ENCODE measurements around the gene KCNF1.

The KCNF1 gene

DNA sequence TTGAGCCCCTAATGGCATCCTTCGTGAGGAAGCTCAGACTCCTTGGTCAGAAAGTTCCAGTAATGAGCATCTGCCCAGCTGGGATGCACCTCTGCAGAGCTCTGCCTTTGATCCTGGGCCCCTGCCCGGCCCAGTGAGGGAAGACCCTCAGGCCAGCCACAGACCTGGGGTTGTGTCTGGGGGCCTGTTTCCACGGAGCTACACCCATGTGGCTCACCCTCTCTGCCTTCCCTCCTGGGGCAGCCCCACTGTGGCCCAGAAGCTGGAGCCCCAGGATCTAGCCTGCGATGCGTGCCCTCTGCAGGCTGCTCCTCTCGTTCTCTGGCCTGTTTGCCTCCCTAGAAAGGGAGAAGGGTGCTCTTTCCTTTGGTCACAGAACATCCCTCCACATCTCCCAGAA, 9.8 kb downstream of the KCNF1 start:
- DNase-seq (ENCODE audit: low spot score) = no peak

DNA sequence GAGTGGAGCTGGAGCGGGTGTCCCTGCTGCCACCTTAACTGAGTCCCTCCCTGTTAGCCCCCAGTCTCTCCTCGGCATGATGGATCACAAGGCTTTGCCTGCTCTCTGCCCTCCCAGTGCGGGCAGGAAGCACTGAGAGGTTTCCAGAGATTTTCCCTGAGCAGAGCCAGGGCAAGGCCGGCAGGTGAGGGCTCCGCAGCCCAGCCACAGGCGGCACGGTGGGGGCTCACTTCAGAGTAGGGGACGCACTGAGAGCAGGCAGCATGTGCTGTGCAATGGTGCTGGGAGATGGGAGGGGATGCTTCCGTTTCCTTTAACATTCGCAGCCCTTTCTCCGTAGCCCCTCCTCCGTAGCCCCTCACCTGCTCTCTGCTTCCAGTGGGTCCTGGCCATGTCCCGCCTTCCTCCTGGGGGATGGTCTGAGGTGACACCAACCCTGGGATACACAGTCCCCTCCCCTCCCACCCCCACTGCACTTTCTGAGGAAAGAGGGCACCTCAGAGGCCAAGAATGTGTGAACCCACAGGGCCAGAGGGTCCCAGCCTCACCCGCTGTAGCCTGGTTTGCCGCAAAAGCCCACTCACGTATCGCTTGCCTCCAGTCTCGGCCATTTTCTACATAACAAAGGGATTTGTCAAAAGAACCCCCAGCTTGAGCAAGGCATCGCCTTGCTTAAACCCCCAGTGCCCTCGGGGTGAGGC, 10.7 kb downstream of the KCNF1 start:
- DNase-seq (ENCODE audit: low spot score) = no peak

DNA sequence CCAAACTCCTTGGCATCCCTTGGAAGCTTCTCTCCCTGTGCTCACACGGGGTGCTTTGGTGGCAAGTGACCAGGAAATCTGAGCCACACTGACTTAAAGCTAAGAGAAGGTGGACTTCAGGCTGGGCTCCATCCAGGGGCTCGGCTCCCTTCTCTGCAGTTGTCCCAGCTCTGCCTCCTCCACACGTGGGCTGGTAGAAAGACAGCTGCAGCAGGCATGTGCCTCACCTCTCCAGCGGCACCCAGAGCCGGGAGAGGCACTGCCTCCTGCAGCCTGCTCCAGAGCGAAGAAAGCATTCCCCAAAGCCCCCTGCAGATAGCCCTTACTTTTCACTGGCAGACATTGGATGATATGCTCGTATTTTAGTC, 11.3 kb downstream of the KCNF1 start:
- no peak for DNase-seq (ENCODE audit: low spot score)

DNA sequence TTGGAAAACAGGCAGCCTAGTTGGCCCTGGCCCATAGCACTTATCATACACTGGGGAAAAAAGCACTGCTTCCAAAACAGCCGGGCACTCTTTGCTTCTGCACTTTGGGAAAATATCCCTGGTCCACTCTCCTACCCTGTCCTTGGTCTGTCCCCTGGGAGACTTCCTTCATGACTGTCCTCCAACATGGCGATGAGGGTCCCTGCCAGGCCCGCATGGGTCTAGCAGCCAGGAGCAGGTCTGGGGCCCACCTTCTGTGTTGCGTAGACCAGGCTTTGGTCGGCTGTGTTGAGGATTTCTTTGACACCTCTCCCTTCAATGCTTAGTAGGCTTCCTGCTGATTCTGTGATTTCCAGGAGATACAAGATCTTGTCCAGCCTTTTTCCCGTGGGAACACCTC, 12.2 kb downstream of the KCNF1 start:
- no peak for DNase-seq (ENCODE audit: low spot score)

DNA sequence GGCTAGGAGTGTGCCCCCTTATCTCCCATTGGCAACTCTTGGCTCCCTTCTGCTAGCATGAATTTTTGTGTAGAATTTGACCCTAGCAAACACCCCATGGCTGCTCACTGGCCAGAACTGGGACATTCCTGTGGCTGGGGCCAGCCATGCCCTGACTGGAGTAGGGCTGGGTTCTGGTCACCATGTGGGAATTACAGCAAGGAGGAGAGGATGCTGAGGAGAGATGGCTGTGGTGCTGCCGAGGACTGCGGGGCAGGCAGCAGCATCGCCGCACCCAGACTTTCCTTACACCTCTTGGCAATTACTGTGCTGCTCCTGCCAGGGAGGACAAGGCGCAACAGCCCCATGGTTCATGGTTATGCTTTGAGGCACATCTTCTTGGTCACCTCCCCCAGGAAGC, 12.7 kb downstream of the KCNF1 start:
- DNase-seq (ENCODE audit: low spot score) = no peak

DNA sequence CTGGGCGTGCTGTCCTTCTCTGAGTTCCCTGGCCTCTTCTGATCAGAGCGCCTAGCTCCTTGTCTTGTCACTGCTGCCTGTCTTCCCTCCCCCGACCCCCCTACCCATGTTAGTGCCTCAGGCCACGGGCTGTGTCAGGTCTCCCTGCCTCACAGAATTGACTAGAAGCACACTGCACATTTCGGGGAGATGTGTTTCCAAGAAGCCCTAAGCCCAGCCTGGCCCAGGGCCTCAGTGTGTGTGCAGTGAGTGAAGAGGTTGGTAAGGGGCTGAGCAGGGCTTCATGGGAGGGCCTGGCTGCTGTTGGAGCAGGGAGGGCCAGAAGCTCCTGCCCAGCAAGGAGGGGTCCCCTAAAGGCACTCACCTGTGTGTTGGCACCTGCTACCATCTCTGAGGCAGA, 13.1 kb downstream of the KCNF1 start:
- DNase-seq (ENCODE audit: low spot score) = no peak

DNA sequence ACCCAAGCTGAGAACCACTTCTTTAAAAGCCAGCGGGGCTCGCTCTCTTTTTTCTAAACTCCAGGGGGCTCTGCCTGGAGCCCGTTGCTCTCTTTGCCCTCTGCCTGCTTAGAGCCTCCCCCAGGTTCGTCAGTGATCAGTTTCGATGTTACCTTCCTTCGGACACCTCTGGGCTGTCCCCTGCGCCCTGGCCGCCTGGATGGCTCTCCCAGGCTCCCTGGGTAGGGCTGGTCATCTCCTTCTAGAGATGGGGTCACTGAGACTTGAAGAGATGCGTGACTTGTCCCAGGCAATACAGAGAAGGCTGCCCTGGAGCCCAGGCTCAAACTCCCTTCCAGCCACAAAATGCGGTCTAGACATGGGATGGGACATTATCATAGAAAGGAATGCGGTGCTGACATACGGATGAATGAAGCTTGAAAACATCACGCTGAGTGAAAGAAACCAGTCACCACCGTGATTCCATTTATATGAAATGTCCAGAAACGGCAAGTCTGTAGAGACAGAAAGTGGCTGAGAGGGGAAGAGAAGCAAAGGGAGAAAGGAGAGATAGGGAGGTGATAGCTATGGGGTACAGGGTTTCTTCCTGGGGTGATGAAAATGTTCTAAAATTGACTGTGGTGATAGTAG, 14.6 kb downstream of the KCNF1 start:
- no peak for DNase-seq (ENCODE audit: low spot score)

DNA sequence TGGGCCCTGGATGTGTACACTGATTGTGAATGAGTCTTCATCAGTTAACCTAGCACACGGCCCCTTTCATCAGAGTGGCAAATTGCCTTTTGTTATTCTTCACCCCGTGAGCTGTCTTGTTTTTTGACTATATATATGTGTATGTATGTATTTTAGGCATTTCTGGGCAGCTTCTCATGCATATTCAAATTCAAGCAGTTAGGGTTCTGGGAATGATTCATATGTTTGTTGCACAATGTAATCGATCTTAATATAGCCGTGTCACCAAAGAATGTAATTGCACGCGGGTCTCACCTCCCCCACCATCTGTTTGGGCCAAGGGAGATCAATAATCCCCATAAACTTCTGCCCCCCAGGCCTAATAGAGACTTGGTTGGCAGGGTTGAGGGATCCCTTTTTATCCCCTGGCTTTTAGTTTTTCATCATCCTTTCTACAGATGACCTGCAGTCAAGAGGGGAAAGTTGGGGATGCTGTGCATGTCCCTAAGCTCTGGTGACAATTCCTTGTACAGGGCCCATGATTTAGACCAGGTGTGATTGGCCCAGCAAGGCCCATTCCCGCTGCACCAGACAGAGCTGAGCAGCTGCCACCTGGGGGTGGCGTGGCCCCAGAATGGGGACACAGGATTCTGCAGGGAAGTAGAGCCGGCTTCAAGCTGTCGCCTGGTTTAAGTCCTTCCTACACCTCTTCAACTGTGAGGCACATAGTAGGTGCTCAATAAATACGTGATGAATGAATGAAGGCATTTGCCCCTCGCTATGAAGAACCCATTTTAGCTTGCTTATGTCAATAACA, 19.2 kb downstream of the KCNF1 start:
- no peak for DNase-seq (ENCODE audit: low spot score)

DNA sequence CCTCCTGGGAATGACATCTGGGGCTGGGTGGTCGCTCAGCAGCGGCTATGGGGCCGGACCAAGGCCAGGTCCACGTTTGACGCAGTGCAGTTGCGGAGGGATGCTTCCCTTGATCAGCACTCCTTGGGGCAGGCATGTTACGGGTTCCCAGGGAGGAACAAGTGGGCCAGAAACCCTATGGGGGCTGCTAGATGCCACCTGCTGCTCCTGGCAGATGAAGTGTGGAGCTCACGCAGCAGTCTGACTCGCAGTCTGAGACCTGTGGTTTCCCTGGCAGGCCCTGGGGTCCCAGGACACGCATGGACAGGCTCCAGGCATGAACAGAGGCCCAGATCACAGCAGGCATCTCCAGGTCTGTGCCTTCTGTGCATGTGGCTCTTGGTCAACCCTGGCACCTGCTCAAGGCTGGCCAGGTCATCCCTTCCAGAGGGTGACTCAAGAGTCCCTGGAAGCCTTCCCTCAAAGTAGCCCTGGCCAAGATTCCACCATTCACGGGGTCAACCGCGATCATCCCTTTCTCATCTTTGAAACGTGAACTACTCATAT, 20.0 kb downstream of the KCNF1 start:
- no peak for DNase-seq (ENCODE audit: low spot score)

DNA sequence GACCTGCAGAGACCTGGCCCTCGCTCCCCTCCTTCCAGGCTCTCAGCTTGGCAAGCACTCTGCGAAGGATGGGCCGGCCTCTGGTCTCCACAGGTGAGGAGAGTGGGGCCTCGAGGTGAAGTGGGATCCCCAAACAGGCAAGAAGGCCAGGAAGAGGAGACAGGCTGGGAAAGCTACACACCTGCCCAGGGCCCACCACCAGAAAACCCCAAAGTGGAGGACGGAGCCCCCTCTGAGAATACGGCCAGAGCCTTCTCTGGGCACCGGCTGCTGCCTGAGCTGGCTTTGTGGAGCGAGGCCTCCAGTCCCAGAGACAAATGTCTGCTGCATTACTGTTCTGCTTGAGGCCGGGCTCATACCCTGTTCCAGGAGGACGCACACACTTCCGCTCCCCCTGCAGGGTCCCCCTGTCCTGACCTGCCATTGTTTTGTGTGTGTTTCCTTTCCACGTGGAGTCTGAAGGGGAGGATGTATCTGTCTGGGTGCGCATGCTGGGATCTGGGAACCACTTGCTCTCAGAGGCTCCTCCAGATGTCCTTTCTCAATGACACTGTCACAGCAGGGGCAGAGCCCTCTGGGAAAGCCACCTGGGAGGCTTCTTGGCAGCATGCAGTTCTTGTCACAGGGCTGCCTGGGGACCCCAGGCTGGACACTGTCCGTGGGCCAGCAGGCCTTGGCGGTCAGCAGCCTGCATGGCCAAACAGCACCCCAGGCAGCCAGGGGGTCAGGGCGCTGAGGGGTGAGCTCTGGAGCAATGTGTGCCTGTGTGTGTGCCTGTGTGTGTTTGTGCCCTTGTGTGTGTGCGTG, 20.8 kb downstream of the KCNF1 start:
- no peak for DNase-seq (ENCODE audit: low spot score)

DNA sequence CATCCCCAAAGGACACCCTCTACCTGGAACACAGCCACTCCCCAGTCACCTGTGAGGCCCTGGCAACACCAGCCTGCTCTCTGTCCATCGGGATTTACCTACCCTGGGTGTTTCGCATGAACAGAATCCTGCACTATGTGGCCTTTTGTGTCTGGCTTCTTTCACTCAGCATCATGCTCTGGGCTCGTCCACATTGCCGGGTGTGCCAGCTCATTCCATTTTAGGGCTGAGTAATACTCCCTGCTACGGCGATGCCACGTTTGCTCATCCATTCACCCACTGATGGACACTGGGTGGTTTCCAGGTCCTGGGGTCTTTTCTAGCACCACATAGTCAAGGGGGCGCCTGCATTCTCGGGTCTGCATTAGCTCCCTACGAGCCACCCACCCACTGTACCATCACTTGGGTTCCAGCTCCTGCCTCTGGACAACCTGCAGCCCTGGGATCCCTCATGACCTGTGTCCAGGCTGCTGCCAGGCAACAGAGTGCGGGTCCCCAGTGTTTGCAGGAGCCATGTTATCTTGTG, 22.0 kb downstream of the KCNF1 start:
- no peak for DNase-seq (ENCODE audit: low spot score)

DNA sequence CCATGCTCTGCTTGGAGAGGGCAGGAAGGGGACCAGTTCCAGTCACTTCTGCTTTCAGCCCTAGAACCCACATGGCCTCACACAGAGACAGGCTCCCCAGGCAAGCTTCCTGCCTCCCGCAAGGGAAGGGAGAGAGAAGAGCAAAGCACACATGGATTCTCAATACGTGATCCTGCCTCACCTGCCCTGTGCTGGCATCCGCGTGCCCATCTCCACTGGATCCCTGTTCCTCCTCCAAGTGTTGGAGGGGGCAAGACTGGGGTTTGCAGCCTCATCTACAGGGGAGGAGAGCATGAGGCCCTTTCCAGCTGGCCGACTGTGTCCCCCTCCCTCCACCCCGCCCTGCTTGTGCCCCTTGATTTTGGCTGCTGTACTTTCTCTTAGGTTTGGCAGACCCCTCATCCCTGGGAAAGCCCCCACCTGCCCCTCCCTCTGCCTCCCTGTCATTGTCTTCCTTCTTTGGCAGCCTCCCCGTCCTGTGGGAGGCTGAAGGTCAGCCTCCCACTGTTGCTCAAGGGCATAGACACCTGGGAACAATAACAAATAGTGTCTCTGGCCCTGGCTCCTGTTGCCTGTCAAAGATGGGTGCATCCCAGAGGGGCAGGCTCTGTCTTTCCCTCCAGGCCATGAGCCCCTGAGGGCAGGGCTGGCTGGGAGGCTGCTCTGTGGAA, 22.7 kb downstream of the KCNF1 start:
- DNase-seq (ENCODE audit: low spot score) = no peak

DNA sequence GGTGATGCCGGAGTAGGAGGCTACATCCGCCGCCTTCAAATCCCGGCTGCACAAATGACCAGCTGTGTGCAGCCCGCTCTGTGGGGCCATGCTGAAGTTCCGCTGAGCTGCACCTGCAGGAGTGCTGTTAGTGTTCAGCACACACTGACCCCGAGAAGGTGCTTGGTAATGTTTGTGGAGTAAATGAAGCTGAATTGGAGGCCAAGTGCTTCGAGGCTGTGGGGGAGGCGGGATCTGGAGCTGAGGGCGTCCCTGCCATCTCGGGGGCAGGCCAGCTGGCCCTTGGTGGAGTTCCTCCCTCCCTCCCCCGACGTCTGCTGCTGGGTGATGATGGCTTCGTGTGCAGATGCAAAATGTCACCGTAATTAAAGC, 23.2 kb downstream of the KCNF1 start:
- DNase-seq (ENCODE audit: low spot score) = no peak

DNA sequence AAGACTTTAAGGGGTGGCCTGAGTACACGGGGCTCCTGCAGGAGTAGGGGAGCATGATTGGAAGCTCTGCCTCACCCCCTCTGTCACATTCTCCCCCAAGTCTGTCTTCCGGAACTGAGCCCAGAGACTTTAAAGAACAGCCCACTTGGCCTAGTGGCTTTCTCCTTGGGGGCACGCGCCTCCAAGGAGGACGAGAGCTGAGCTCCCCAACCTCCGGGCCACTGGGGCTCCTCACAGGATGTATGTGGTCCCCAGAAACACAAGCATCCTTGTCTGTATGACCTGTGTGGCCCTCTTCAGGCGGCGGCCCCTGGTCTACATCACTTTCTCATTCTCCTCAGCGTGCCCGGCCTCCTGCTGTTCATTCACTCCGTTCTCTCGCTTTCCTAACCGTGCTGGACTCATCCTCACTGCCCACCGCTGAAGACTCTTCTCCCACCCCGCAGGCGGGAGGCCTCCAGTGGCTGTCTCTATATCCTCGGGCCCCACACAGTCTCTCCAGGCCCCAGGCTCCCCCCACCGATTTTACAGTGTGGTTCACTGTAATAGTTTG, 23.7 kb downstream of the KCNF1 start:
- DNase-seq (ENCODE audit: low spot score) = no peak

DNA sequence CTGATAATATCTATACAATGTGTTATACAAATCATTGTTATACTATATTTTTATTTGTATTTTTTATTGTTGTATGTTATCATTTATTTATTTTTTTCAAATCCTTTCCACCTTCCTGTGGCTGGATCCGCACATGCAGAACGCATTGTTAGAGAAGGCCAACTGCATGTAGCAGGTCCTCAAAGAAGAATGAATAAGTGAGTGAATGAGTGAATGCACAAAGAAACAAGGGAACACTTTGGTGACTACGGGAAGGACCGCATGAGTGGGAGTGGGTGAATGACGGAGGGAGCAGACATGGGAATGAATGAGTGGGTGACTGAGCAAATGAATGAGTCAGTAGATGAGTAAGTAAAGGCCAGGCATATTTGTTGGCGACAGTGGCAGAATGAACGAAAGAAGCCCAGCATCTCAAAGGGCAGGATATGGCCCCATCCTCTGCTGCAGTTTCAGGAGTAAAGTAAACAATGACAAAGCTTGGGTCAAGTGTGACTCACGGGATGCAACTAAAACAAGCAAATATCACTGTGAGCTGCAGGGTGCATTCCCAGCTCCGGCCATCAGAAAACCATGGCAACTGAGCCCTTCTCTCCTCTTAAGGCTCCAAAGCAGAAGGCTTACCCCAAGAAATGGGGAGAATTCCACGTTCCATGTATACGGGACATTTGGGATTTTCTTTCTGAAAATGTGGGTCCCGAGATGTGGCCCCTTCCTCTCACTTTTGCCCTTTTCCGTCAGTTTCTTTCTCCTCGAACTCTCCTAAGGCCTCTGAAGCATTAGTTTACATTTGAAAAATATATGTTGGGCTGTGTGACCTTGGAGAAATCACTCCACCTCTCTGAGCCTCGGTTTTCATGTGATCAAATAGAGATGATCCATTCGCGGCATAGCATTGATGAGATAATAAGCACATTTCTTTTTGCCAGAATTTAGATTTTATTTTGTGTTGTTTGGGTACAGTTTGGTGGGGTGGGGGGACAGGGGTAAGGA, 24.5 kb downstream of the KCNF1 start:
- DNase-seq (ENCODE audit: low spot score) = no peak

DNA sequence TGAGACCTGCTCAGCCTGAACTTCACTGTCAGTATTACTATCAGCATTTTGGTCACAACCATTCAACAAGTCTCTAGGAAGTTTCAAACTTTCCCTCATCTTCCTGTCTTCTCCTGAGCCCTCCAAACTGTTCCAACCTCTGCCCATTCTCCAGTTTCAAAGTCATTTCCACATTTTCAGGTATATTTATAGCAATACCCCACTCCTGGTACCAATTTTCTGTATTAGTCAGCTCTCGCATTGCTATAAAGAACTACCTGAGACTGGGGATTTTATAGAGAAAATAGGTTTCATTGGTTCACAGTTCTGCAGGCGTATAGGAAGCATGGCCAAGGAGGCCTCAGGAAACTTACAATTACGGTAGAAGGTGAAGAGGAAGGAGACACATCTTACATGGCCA, 27.3 kb downstream of the KCNF1 start:
- no peak for DNase-seq (ENCODE audit: low spot score)

DNA sequence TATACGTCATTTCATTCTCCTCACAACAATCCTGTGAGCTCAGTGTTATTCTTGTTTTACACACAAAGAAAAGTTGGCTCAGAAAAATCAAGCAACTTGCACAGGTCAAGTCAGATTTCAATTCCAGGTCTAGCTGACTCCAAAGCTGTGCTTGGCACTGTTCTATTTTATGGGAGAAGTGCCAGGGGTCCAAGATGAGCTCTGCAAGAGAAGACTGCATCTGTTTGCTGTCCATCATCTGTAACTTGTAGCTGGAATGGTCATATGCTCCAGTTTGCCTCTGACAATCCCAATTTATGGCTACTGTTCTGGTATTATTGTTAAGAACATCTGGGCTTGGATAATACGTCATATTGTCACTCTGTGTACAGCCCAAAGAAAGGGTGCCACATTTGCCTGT, 28.9 kb downstream of the KCNF1 start:
- no peak for DNase-seq (ENCODE audit: low spot score)

DNA sequence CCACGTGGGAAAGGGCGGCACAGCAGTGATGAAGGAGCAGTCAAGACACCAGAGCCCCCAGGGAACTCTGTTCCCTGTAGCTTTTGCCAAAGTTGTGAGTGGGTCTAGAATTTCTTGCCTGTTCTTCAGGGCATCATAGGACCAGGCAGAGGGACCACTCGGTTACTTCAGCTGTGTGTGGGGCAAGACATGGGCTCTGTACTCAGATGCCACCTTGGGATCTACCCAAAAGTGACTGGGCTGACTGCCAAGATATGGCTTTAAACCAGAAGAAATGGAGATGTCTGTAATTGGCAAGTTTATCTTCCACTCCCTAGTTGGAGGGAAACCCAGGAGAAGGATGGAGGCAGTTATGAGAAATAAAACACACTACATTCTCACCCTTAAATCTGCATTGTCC, 29.6 kb downstream of the KCNF1 start:
- no peak for DNase-seq (ENCODE audit: low spot score)

DNA sequence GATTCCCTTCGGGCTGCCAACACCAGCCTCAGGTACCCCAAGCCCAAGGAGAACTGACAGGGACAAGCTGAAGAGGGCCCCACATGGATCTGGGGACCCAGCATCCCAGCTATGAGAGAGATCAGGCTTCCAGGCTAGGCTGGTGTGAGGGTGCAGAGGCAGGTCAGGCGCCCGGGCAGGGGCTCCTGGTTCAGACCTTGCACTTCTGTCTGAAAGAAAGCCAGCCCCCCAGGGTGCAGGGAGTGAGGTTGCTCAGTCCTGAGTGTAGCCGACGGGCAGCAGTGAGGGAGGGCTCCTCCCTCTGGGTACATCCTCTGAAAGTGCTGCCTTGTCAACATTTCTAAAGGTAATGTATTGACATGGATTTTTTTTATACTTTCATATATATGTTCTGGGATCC, 33.1 kb downstream of the KCNF1 start:
- no peak for DNase-seq (ENCODE audit: low spot score)

DNA sequence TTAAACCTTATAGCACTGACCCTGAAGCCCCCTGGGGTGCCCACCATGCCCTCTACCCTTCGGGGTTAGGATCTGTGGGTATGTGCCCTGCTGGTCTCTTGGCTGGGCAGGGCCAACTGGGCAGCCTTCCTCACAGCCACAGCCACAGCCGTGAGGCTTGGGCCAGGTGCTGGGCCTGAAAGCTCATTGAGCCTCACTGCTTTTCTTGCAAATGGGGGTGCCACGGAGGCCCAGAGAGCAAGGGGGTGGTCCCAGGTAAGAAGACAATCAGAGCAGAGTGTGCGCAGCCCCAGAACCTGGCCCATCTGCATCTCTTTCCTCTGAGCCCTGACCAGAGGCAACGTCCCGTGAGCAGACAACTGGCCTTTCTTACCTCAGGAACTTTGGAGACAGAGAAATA, 34.7 kb downstream of the KCNF1 start:
- DNase-seq (ENCODE audit: low spot score) = no peak

Measured in activated CD4-positive, alpha-beta T cell treated with anti-CD3 and anti-CD28 coated beads, Interleukin-2, Interleukin-4, amounts not matched to agents 100 ng/mL and 50 ng/mL, durations not matched to agents 16 hours and 8 hours (primary cell).